Smooth muscle cell (in vitro differentiated cells): ENCODE measurements around the gene TTLL10. TPM values are rescaled to one million over a fixed set of nuclear protein-coding genes. Genes with fewer than 3 reads are reported as not detected.

Source experiments
- DNase-seq: peaks from one replicate; lab custom pipeline; 2025; ENCODE audit not compliant: unreplicated experiment; lab: John Stamatoyannopoulos, UW
- H2AFZ ChIP-seq: fragments of 200-600 bp; sonication (generic); 2 replicates; pipeline ENCODE4 v1.6.0; 2016; ENCODE audit warnings: antibody characterized with exemption, low read depth, mild to moderate bottlenecking
- H3F3A ChIP-seq: fragments of 200-600 bp; sonication (generic); 2 replicates; pipeline ENCODE4 v1.6.0; 2017; ENCODE audit warnings: antibody characterized with exemption, low read depth
- H3K27ac ChIP-seq: fragments of 200-600 bp; sonication (generic); 2 replicates; pipeline ENCODE4 v1.5.1; 2016; ENCODE audit warnings: low read depth, mild to moderate bottlenecking
- H3K27me3 ChIP-seq: fragments of 200-600 bp; sonication (generic); 2 replicates; pipeline ENCODE4 v1.6.1; 2016; ENCODE audit warnings: low read depth, mild to moderate bottlenecking
- H3K36me3 ChIP-seq: fragments of 200-600 bp; sonication (generic); 2 replicates; pipeline ENCODE4 v1.5.1; 2016; ENCODE audit warnings: low read depth
- H3K4me1 ChIP-seq: fragments of 200-600 bp; sonication (generic); 2 replicates; pipeline ENCODE4 v1.5.1; 2016; ENCODE audit warnings: low read depth
- H3K4me2 ChIP-seq: fragments of 200-600 bp; sonication (generic); 2 replicates; pipeline ENCODE4 v1.6.0; 2016; ENCODE audit warnings: mild to moderate bottlenecking
- H3K4me3 ChIP-seq: fragments of 200-600 bp; sonication (generic); 2 replicates; pipeline ENCODE4 v1.5.1; 2016; ENCODE audit warnings: mild to moderate bottlenecking
- H3K79me2 ChIP-seq: fragments of 200-600 bp; sonication (generic); 2 replicates; pipeline ENCODE4 v1.6.0; 2016; ENCODE audit warnings: low read depth, mild to moderate bottlenecking
- H3K9ac ChIP-seq: fragments of 200-600 bp; sonication (generic); 2 replicates; pipeline ENCODE4 v1.6.0; 2016; ENCODE audit warnings: low read depth
- H3K9me3 ChIP-seq: fragments of 200-600 bp; sonication (generic); replicated peaks from 2 replicates; pipeline ENCODE4 v1.5.1; 2016; ENCODE audit warnings: low read depth
- H4K20me1 ChIP-seq: fragments of 200-600 bp; sonication (generic); 2 replicates; pipeline ENCODE4 v1.6.0; 2016; ENCODE audit warnings: low read depth
- WGBS: methylation state at CpG from one replicate; pipeline ENCODE4 v1.1.7; 2016; ENCODE audit warnings: low lambda C conversion rate; 5-methylcytosine and 5-hydroxymethylcytosine counted together
- polyA plus RNA-seq: library from polyadenylated mRNA; unstranded; fragments of >200 nt; fragmentation: Nextera tagmentation; extraction: Ambion mirVana; gene quantifications from 2 replicates; pipeline ENCODE4 v1.2.1, GENCODE V29; 2016
- total RNA-seq: library from RNA; depleted of rRNA; stranded (reverse); fragments of >200 nt; gene quantifications from 2 replicates; pipeline ENCODE4 v1.2.3, GENCODE V29; 2014
- TF ChIP-seq, protein P1 (sequence below): fragments of 200-600 bp; sonication (generic); IDR thresholded peaks from 2 replicates; pipeline ENCODE4 v1.5.1; 2017; ENCODE audit warnings: borderline replicate concordance, mild to moderate bottlenecking, antibody characterized with exemption; ENCODE audit not compliant: insufficient read depth, poor library complexity, severe bottlenecking

The TTLL10 gene
- total and polyA plus RNA-seq, 2 experiments from 2014 or later, result not detected

DNA sequence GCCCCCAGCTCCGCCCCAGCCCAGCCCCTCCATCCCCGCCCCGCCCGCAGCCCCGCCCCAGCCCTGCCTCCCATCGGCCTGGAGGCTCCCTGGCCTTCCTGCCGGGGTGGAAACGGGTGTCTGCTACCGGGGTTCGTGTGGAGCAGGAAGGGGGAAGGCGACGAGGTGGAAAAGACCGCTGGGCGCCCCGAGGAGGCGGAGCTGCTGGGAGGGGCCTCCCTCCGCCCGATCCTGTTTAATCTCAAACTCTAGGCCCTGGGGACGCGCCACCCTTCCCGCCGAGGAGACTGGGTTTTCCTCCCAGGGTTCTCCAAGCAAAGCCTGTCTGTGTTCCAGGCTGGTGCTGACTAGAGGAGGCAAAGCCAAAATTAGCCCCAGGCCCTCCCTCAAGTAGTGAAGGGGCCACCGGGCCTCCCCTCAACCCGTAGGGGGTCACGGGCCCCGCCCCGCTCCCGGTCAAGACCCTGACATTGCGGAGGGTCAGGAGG lies 16.2 kb upstream of the TTLL10 start:
- no peaks in the 10 kb centered on the region for H4K20me1 ChIP-seq
- peak overlapping the region; percentile 94 for H2AFZ ChIP-seq
- TF ChIP-seq, protein P1, sequence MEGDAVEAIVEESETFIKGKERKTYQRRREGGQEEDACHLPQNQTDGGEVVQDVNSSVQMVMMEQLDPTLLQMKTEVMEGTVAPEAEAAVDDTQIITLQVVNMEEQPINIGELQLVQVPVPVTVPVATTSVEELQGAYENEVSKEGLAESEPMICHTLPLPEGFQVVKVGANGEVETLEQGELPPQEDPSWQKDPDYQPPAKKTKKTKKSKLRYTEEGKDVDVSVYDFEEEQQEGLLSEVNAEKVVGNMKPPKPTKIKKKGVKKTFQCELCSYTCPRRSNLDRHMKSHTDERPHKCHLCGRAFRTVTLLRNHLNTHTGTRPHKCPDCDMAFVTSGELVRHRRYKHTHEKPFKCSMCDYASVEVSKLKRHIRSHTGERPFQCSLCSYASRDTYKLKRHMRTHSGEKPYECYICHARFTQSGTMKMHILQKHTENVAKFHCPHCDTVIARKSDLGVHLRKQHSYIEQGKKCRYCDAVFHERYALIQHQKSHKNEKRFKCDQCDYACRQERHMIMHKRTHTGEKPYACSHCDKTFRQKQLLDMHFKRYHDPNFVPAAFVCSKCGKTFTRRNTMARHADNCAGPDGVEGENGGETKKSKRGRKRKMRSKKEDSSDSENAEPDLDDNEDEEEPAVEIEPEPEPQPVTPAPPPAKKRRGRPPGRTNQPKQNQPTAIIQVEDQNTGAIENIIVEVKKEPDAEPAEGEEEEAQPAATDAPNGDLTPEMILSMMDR, result no peak
- peaks cover 13% of the 10 kb centered on the region for H3F3A ChIP-seq
- H3K79me2 ChIP-seq, result no peaks in the 10 kb centered on the region
- H3K4me3 ChIP-seq, result peak overlapping the region; percentile 59
- peak overlapping the region; percentile 95 for H3K4me2 ChIP-seq
- peak overlapping the region; percentile 68 for H3K27ac ChIP-seq
- WGBS, result 2% methylated on average over 27 of the region's 29 CpGs
- no peaks in the 10 kb centered on the region for H3K9me3 ChIP-seq
- DNase-seq, result peak; percentile 65
- peaks cover 12% of the 10 kb centered on the region for H3K4me1 ChIP-seq
- peak overlapping the region; percentile 69 for H3K9ac ChIP-seq
- peaks cover 4% of the 10 kb centered on the region for H3K27me3 ChIP-seq
- H3K36me3 ChIP-seq, result no peaks in the 10 kb centered on the region

DNA sequence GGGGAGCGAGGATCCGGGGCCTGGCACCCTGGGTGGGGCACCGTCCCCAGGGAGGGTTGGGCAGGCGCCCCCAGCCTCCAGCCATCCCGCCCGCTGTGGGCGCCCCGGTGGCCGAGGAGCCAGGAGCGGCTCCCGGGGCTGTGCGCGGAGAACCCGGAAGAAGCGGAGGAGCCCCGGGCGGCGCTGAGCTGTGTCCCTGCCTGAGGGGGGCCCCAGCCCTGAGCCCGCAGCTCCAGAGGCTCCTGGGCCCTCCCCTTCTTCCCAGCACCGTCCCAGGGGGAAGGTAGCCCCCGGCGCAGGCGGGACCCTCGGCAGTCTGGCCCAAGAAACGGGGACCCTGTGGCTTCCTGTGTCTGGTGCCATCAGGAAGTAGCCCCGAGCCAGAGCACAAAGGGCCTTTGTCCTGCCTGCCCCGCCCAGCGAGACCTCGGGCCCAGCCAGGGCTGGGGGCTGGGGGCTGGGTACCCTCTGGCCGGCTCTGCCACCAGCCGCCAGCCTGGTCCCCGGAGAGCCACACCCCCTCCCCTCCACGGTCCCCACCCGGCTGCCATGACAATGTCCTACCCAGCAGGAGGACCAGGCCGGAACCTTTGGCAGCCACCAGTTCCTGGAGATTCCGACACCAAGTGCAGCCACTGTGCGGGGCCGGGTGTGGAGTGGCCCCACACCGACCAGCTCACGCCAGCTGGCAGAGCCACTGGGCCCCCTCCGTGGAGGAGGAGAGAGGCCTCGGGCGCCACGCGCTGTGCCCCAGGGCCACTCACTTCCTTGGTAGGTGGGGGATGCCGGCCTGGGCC lies 15.6 kb upstream of the TTLL10 start:
- no peaks in the 10 kb centered on the region for H3K79me2 ChIP-seq
- H3K9me3 ChIP-seq, result no peaks in the 10 kb centered on the region
- no peaks in the 10 kb centered on the region for H4K20me1 ChIP-seq
- 30% methylated on average over 33 of the region's 46 CpGs for WGBS
- peaks cover 12% of the 10 kb centered on the region for H3K4me1 ChIP-seq
- H3K27ac ChIP-seq, result peak overlapping the region; percentile 68
- H3F3A ChIP-seq, result peaks cover 13% of the 10 kb centered on the region
- no peak for DNase-seq
- peak overlapping the region; percentile 59 for H3K4me3 ChIP-seq
- peaks cover 10% of the 10 kb centered on the region for H3K27me3 ChIP-seq
- H3K36me3 ChIP-seq, result no peaks in the 10 kb centered on the region
- TF ChIP-seq, protein P1, result no peak
- peak overlapping the region; percentile 69 for H3K9ac ChIP-seq
- peak overlapping the region; percentile 95 for H3K4me2 ChIP-seq
- H2AFZ ChIP-seq, result peak overlapping the region; percentile 94

DNA sequence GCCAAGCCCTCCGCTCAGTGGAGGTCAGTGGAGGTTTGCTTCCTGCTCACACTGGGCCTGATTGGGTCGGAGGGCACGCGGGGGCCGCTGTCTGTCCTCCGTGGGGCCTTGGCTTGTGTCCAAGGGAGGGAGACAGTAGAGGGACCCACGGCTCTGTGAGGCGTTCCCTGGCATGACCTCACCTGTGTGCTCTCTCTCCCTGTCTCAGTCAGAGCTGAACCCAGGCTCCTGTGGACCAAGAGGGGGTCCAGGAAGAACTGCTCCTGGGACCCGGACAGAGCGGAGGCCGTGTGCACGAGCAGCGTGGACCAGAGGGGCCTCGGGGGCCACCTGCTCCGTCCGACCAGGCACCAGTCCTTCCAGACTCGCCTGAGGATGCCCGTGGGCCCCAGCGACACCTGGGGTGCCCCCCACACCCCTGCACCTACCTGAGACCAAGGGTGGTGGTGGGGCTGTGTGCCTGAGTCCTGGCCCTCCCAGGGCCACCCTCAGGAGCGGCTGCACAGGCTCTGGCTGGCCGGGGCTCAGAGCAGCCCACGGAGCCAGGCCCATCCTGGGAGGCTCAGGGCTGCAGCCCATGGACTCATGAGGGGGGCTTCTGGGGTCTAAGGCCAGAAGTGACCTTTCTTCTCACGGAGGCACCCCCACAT lies 13.3 kb upstream of the TTLL10 start:
- Histone ChIP-seq H2AFZ (no peak overlapping the region), H3K9me3 (no peaks in the 10 kb centered on the region), H3K4me1 (peaks cover 24% of the 10 kb centered on the region), H3K36me3 (no peaks in the 10 kb centered on the region), H3K9ac (no peak overlapping the region), H3K4me3 (no peak overlapping the region), H3F3A (peaks cover 10% of the 10 kb centered on the region), H3K79me2 (no peaks in the 10 kb centered on the region), H3K27me3 (peaks cover 10% of the 10 kb centered on the region), H4K20me1 (no peaks in the 10 kb centered on the region), H3K27ac (no peak overlapping the region), H3K4me2 (no peak overlapping the region)
- WGBS, result 90% methylated on average over 23 of the region's 23 CpGs
- TF ChIP-seq, protein P1, result no peak
- no peak for DNase-seq
